ENCODE data around the gene MEX3A. TPM values are rescaled to one million over a fixed set of nuclear protein-coding genes. Genes with fewer than 3 reads are reported as not detected.
A peak's percentile ranks its signal among the peaks of the same experiment; 100 is the strongest.

MEX3A gene
- total RNA-seq, 2 donors from 2014 or later = 3.3 to 5.7 TPM

- no peak overlapping the region for H3K27ac ChIP-seq
- no peaks in the 10 kb centered on the region for H3K9me3 ChIP-seq
- H3K27me3 ChIP-seq (replicated peaks; ENCODE audit: insufficient read depth) = no peaks in the 10 kb centered on the region
- peaks cover 8% of the 10 kb centered on the region for H3K4me1 ChIP-seq (replicated peaks)
- no peak overlapping the region for H3K4me3 ChIP-seq
- WGBS = 69% methylated on average over 3 of the region's 3 CpGs
- intact Hi-C loops (cut with DNase I) = loop anchor here (5.0 kb wide), 1 partner anchor 113 kb away; the partner anchor contains the start of gene PMF1
- DNase-seq (ENCODE audit: low spot score) = no peak
- TF ChIP-seq POLR2A (IDR thresholded peaks at IDR 0.05) (no peak), POLR2AphosphoS5 (IDR thresholded peaks at IDR 0.05) (no peak), CTCF (IDR thresholded peaks at IDR 0.05) (no peak)
- no peaks in the 10 kb centered on the region for H3K36me3 ChIP-seq
Measured at GRCh38 chr1:156099282-156099681, 17.0 kb upstream of the MEX3A start.

GRCh38 chr1:156098784-156099183 lies 16.5 kb upstream of the MEX3A start:
- H3K36me3 ChIP-seq = no peaks in the 10 kb centered on the region
- TF ChIP-seq CTCF (IDR thresholded peaks at IDR 0.05) (no peak), POLR2AphosphoS5 (IDR thresholded peaks at IDR 0.05) (no peak), POLR2A (IDR thresholded peaks at IDR 0.05) (no peak)
- no peak overlapping the region for H3K4me3 ChIP-seq
- no peak overlapping the region for H3K27ac ChIP-seq
- H3K4me1 ChIP-seq (replicated peaks) = peaks cover 3% of the 10 kb centered on the region
- no peaks in the 10 kb centered on the region for H3K27me3 ChIP-seq (replicated peaks; ENCODE audit: insufficient read depth)
- 77% methylated on average over 2 of the region's 2 CpGs for WGBS
- no peaks in the 10 kb centered on the region for H3K9me3 ChIP-seq
- intact Hi-C loops (cut with DNase I) = loop anchor here (5.0 kb wide), 1 partner anchor 114 kb away; the partner anchor contains the start of gene PMF1
- DNase-seq (ENCODE audit: low spot score) = no peak

- no peaks in the 10 kb centered on the region for H3K4me1 ChIP-seq (replicated peaks)
- H3K27ac ChIP-seq = no peak overlapping the region
- H3K27me3 ChIP-seq (replicated peaks; ENCODE audit: insufficient read depth) = no peaks in the 10 kb centered on the region
- TF ChIP-seq POLR2AphosphoS5 (IDR thresholded peaks at IDR 0.05) = no peak
- TF ChIP-seq CTCF (IDR thresholded peaks at IDR 0.05) = no peak
- no peak for TF ChIP-seq POLR2A (IDR thresholded peaks at IDR 0.05)
- DNase-seq (ENCODE audit: low spot score) = no peak
- intact Hi-C loops (cut with DNase I) = loop anchor here (1.0 to 5.0 kb wide), 2 partner anchors 33 to 115 kb away; partner anchors contain the start of gene PMF1
- H3K9me3 ChIP-seq = no peaks in the 10 kb centered on the region
- H3K4me3 ChIP-seq = no peak overlapping the region
- 86% methylated on average over 9 of the region's 9 CpGs for WGBS
- H3K36me3 ChIP-seq = no peaks in the 10 kb centered on the region
Measured at GRCh38 chr1:156097499-156098178, 15.4 kb upstream of the MEX3A start.

- Histone ChIP-seq H3K4me3 (no peak overlapping the region), H3K4me1 (replicated peaks) (no peaks in the 10 kb centered on the region), H3K27ac (peak overlapping the region; percentile 21 to 32)
Measured at GRCh38 chr1:156096640-156097391, 14.6 kb upstream of the MEX3A start.

More at GRCh38 chr1:156096640-156097391, 14.6 kb upstream of the MEX3A start:
- Histone ChIP-seq H3K36me3 (no peaks in the 10 kb centered on the region), H3K9me3 (no peaks in the 10 kb centered on the region), H3K27me3 (replicated peaks; ENCODE audit: insufficient read depth) (no peaks in the 10 kb centered on the region)
- TF ChIP-seq CTCF (IDR thresholded peaks at IDR 0.05) (peak; percentile 89 to 98 (median 97)), POLR2AphosphoS5 (IDR thresholded peaks at IDR 0.05) (peak; percentile 80), POLR2A (IDR thresholded peaks at IDR 0.05) (no peak)
- 29% methylated on average over 14 of the region's 14 CpGs for WGBS
- intact Hi-C loops (cut with DNase I) = loop anchor here (1.0 to 5.0 kb wide), 2 partner anchors 33 to 115 kb away; partner anchors contain the start of gene PMF1
- peak; percentile 87 for DNase-seq (ENCODE audit: low spot score)

Data from prostate gland (tissue), 2 donors.